Measurements from ENCODE around the gene ING4.

The ING4 gene

GRCh38 chr12:6635375-6635855, 27.5 kb downstream of the ING4 start:
- no peak overlapping the region for H3K4me3 ChIP-seq (ENCODE audit: low read length)
- TF ChIP-seq, protein P1, sequence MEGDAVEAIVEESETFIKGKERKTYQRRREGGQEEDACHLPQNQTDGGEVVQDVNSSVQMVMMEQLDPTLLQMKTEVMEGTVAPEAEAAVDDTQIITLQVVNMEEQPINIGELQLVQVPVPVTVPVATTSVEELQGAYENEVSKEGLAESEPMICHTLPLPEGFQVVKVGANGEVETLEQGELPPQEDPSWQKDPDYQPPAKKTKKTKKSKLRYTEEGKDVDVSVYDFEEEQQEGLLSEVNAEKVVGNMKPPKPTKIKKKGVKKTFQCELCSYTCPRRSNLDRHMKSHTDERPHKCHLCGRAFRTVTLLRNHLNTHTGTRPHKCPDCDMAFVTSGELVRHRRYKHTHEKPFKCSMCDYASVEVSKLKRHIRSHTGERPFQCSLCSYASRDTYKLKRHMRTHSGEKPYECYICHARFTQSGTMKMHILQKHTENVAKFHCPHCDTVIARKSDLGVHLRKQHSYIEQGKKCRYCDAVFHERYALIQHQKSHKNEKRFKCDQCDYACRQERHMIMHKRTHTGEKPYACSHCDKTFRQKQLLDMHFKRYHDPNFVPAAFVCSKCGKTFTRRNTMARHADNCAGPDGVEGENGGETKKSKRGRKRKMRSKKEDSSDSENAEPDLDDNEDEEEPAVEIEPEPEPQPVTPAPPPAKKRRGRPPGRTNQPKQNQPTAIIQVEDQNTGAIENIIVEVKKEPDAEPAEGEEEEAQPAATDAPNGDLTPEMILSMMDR (conservative IDR thresholded peaks at IDR 0.05; ENCODE audit: low read length), result no peak
- DNase-seq (ENCODE audit: low read depth), result no peak

DNA sequence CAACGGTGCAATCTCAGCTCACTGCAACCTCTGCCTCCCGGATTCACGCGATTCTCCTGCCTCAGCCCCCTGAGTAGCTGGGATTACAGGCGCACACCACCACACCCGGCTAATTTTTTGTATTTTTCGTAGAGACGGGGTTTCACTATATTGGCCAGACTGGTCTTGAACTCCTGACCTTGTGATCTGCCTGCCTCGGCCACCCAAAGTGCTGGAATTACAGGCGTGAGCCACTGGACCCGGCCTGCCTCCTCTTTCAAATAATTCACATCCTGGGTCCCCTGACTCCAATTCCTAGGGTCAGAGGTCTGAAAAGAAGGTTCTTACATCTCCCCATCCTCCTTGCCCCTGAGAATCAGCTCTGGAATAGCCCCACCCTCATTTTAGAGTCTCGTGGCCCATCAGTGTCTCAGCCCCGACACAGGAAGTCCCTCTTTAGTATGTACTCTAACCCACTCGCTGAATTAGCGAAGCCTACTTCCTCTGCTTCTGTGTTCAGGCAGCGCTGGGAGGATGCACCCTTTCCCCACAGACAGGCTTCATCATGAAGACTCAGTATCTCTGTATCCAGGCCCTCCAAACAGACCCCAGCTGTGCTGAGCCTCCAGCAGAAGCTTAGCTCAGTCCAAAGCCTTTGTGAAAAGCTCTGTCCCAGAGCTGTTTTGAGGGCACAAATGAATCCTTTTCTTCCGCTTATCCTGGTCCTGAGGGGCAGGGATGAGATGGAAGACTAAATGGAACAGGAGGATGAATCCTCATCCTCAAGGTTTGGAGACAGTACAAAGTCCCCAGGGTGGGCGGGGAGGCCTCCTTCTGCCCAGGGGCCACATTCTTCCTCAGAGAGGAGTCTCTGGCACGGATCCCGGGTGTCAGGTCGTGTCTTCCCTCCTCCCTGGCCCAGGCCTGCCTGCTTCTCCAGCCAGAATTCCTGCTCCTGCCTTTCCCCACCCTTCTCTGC, 30.6 kb downstream of the ING4 start:
- no peak for DNase-seq (ENCODE audit: low read depth)
- no peak overlapping the region for H3K4me3 ChIP-seq (ENCODE audit: low read length)
- TF ChIP-seq, protein P1 (conservative IDR thresholded peaks at IDR 0.05; ENCODE audit: low read length), result no peak

GRCh38 chr12:6631549-6631961, 31.4 kb downstream of the ING4 start:
- TF ChIP-seq, protein P1 (conservative IDR thresholded peaks at IDR 0.05; ENCODE audit: low read length), result no peak
- H3K4me3 ChIP-seq (ENCODE audit: low read length), result no peak overlapping the region
- DNase-seq (ENCODE audit: low read depth), result no peak

GRCh38 chr12:6630736-6631135, 32.2 kb downstream of the ING4 start:
- DNase-seq (ENCODE audit: low read depth), result no peak
- TF ChIP-seq, protein P1 (conservative IDR thresholded peaks at IDR 0.05; ENCODE audit: low read length), result no peak

GRCh38 chr12:6627616-6628015, 35.3 kb downstream of the ING4 start:
- TF ChIP-seq, protein P1 (conservative IDR thresholded peaks at IDR 0.05; ENCODE audit: low read length), result no peak
- no peak for DNase-seq (ENCODE audit: low read depth)
- H3K4me3 ChIP-seq (ENCODE audit: low read length), result no peak overlapping the region

More at GRCh38 chr12:6630736-6631135, 32.2 kb downstream of the ING4 start:
- H3K4me3 ChIP-seq (ENCODE audit: low read length), result no peak overlapping the region

- DNase-seq (ENCODE audit: low read depth), result no peak
- H3K4me3 ChIP-seq (ENCODE audit: low read length), result no peak overlapping the region
- TF ChIP-seq, protein P1 (conservative IDR thresholded peaks at IDR 0.05; ENCODE audit: low read length), result no peak
Measured at GRCh38 chr12:6626654-6627283, 36.1 kb downstream of the ING4 start.

All from AG10803 (cell line).